ENCODE data around the gene NPTXR.

The NPTXR gene

GRCh38 chr22:38853196-38853651, 9.4 kb upstream of the NPTXR start:
- no peak for DNase-seq (ENCODE audit: low read depth, low spot score)

- no peak for DNase-seq (ENCODE audit: low read depth, low spot score)
Observed at GRCh38 chr22:38852522-38852921, 8.7 kb upstream of the NPTXR start.

- no peak for DNase-seq (ENCODE audit: low read depth, low spot score)
Observed at GRCh38 chr22:38850941-38851849, 7.4 kb upstream of the NPTXR start.

GRCh38 chr22:38850399-38850798, 6.6 kb upstream of the NPTXR start:
- no peak for DNase-seq (ENCODE audit: low read depth, low spot score)

- no peak for DNase-seq (ENCODE audit: low read depth, low spot score)
Observed at GRCh38 chr22:38849811-38850210, 6.0 kb upstream of the NPTXR start.

- no peak for DNase-seq (ENCODE audit: low read depth, low spot score)
Observed at GRCh38 chr22:38846412-38846811, 2.6 kb upstream of the NPTXR start.

- DNase-seq (ENCODE audit: low read depth, low spot score) = no peak
Observed at GRCh38 chr22:38845004-38845740, 1.3 kb upstream of the NPTXR start.

- DNase-seq (ENCODE audit: low read depth, low spot score) = no peak
Observed at GRCh38 chr22:38844315-38845003, 631 bp upstream of the NPTXR start.

GRCh38 chr22:38843201-38843656, 599 bp downstream of the NPTXR start:
- peak; percentile 10 for DNase-seq (ENCODE audit: low read depth, low spot score)

GRCh38 chr22:38842512-38843200, 1.2 kb downstream of the NPTXR start:
- no peak for DNase-seq (ENCODE audit: low read depth, low spot score)

- no peak for DNase-seq (ENCODE audit: low read depth, low spot score)
Observed at GRCh38 chr22:38841635-38842034, 2.2 kb downstream of the NPTXR start.

GRCh38 chr22:38841211-38841610, 2.6 kb downstream of the NPTXR start:
- no peak for DNase-seq (ENCODE audit: low read depth, low spot score)

- no peak for DNase-seq (ENCODE audit: low read depth, low spot score)
Observed at GRCh38 chr22:38840129-38840528, 3.7 kb downstream of the NPTXR start.

- DNase-seq (ENCODE audit: low read depth, low spot score) = no peak
Observed at GRCh38 chr22:38839686-38840085, 4.1 kb downstream of the NPTXR start.

- DNase-seq (ENCODE audit: low read depth, low spot score) = no peak
Observed at GRCh38 chr22:38837414-38837928, 6.4 kb downstream of the NPTXR start.

- DNase-seq (ENCODE audit: low read depth, low spot score) = no peak
Observed at GRCh38 chr22:38835888-38836301, 7.9 kb downstream of the NPTXR start.

GRCh38 chr22:38834991-38835390, 8.8 kb downstream of the NPTXR start:
- DNase-seq (ENCODE audit: low read depth, low spot score) = no peak

- DNase-seq (ENCODE audit: low read depth, low spot score) = no peak
Observed at GRCh38 chr22:38834215-38834953, 9.4 kb downstream of the NPTXR start.

- no peak for DNase-seq (ENCODE audit: low read depth, low spot score)
Observed at GRCh38 chr22:38833061-38833460, 10.8 kb downstream of the NPTXR start.

All from smooth muscle cell of the brain vasculature (primary cell).